Activated CD8-positive, alpha-beta memory T cell treated with anti-CD3 and anti-CD28 coated beads for 1 hour (primary cell): ENCODE data around the gene CPSF6.

Experiments
- DNase-seq, 2 donors: peaks; one replicate each; pipeline ENCODE4 v3.0.0-alpha.2; 2020; ENCODE audit warnings: low read depth in 1 of 2; ENCODE audit errors: extremely low read depth in 1 of 2

CPSF6 gene

DNA sequence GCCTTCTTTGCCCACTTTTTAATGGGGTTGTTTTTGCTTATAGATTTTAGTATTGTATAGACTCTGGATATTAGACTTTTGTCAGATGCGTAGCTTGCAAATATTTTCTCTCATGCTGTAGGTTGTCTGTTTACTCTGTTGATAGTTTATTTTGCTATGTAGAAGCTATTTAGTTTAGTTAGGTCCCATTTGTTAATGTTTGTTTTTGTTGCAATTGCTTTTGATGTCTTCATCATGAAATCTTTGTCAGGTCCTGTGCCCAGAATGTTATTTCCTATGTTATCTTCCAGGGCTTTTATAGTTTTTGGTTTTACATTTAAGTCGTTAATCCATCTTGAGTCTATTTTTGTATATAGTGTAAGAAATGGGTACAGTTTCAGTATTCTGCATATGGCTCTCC, 78.9 kb downstream of the CPSF6 start:
- no peak for DNase-seq

- DNase-seq, result no peak
Measured at GRCh38 chr12:69321351-69321750, 82.0 kb downstream of the CPSF6 start.
